PC-3 (cell line): ENCODE measurements around the gene MAPK8. TPM values are rescaled to one million over a fixed set of nuclear protein-coding genes. Genes with fewer than 3 reads are reported as not detected.
"Not testable (repeated sequence)": the region's sequence is repeated elsewhere in the genome, so short reads cannot be mapped to it uniquely, and the experiment has no call there.

Source experiments
- ATAC-seq: fragments of 200-7000 bp; cut with Tn5 transposase; 2 replicates; pipeline ENCODE4 v1.9.1; 2020; ENCODE audit warnings: mild to moderate bottlenecking, moderate library complexity
- BruUV-seq: library from RNA; stranded (reverse); fragments of 400-500 nt; replicated peaks from 2 replicates; lab custom pipeline; 2021; lab: Mats Ljungman, UMichigan
- CTCF ChIA-PET: fragments of 300-600 bp; sonication (Branson Sonifier 250); formaldehyde crosslinking; loops from one replicate; lab custom pipeline; 2022; ENCODE audit warnings: antibody characterized with exemption; lab: Charles Lee
- POLR2A ChIA-PET: fragments of 300-600 bp; sonication (Branson Sonifier 250); formaldehyde crosslinking; loops from one replicate; lab custom pipeline; 2022; ENCODE audit warnings: antibody characterized with exemption; ENCODE audit not compliant: unreplicated experiment; lab: Charles Lee
- DNase-seq: peaks from one replicate; pipeline ENCODE4 v3.0.0-alpha.2; 2015
- H2AFZ ChIP-seq: fragments of 300-600 bp; sonication (generic); 2 replicates; pipeline ENCODE4 v1.6.0; 2016; ENCODE audit warnings: antibody characterized with exemption, low read length
- H3F3A ChIP-seq: fragments of 300-600 bp; sonication (generic); one replicate; pipeline ENCODE4 v1.6.0; 2017; ENCODE audit warnings: antibody characterized with exemption, low read length, control low read depth, mild to moderate bottlenecking; ENCODE audit not compliant: unreplicated experiment
- H3K27ac ChIP-seq: fragments of 300-600 bp; sonication (generic); 2 replicates; pipeline ENCODE4 v1.5.1; 2016; ENCODE audit warnings: mild to moderate bottlenecking, low read length
- H3K27me3 ChIP-seq: fragments of 300-600 bp; sonication (generic); 2 replicates; pipeline ENCODE4 v1.6.1; 2016; ENCODE audit warnings: low read length, mixed read lengths
- H3K36me3 ChIP-seq: fragments of 300-600 bp; sonication (generic); 2 replicates; pipeline ENCODE4 v1.6.1; 2016; ENCODE audit warnings: low read depth, mixed run types, low read length, mixed read lengths
- H3K4me1 ChIP-seq: fragments of 300-600 bp; sonication (generic); 2 replicates; pipeline ENCODE4 v1.5.1; 2016; ENCODE audit warnings: low read length; ENCODE audit not compliant: insufficient read depth
- H3K4me2 ChIP-seq: fragments of 300-600 bp; sonication (generic); 2 replicates; pipeline ENCODE4 v1.6.0; 2016; ENCODE audit warnings: low read length
- H3K4me3 ChIP-seq: fragments of 300-600 bp; sonication (generic); 2 replicates; pipeline ENCODE4 v1.5.1; 2016; ENCODE audit warnings: mild to moderate bottlenecking, low read length, mixed read lengths
- H3K79me2 ChIP-seq: fragments of 300-600 bp; sonication (generic); 2 replicates; pipeline ENCODE4 v1.6.1; 2017; ENCODE audit warnings: low read length, mixed read lengths
- H3K9ac ChIP-seq: fragments of 300-600 bp; sonication (generic); 2 replicates; pipeline ENCODE4 v1.6.0; 2016; ENCODE audit warnings: mild to moderate bottlenecking, low read length
- H3K9me2 ChIP-seq: fragments of 300-600 bp; sonication (generic); replicated peaks from 2 replicates; pipeline ENCODE4 v1.6.1; 2016; ENCODE audit warnings: mixed run types, low read length, mixed read lengths
- H3K9me3 ChIP-seq: fragments of 300-600 bp; sonication (generic); 2 replicates; pipeline ENCODE4 v1.6.1; 2016; ENCODE audit warnings: low read length, mixed read lengths
- H4K20me1 ChIP-seq: fragments of 300-600 bp; sonication (generic); 2 replicates; pipeline ENCODE4 v1.6.1; 2016; ENCODE audit warnings: low read length, mixed read lengths
- CTCF ChIP-seq: fragments of 300-600 bp; sonication (generic); conservative IDR thresholded peaks from 2 replicates; pipeline ENCODE4 v1.5.1; 2017; ENCODE audit warnings: antibody characterized with exemption, low read depth, mild to moderate bottlenecking, low read length
- EZH2 ChIP-seq: fragments of 300-600 bp; sonication (generic); IDR thresholded peaks from one replicate; pipeline ENCODE4 v1.6.1; 2017; ENCODE audit warnings: antibody characterized with exemption, mild to moderate bottlenecking, low read length; ENCODE audit not compliant: unreplicated experiment
- EZH2phosphoT487 ChIP-seq: fragments of 300-600 bp; sonication (generic); IDR thresholded peaks from 2 replicates; pipeline ENCODE4 v1.6.1; 2018; ENCODE audit warnings: mild to moderate bottlenecking, antibody characterized with exemption, low read length, borderline replicate concordance
- intact Hi-C: fragments of 100-400 bp; cut with micrococcal nuclease; formaldehyde crosslinking; loops from 2 replicates; pipeline ENCODE4 v1.9.0; 2023
- total RNA-seq: library from RNA; depleted of rRNA; stranded (reverse); fragments of >200 nt; gene quantifications from 2 replicates; pipeline ENCODE4 v1.2.3, GENCODE V29; 2014

MAPK8 gene
- total RNA-seq, 1 experiment from 2014 or later: 26.6 TPM

GRCh38 chr10:48277093-48277492 is 29.4 kb upstream of the MAPK8 start:
- Histone ChIP-seq H3K9ac (no peak overlapping the region), H3F3A (no peaks in the 10 kb centered on the region), H3K36me3 (no peaks in the 10 kb centered on the region), H3K4me1 (peaks cover 4% of the 10 kb centered on the region), H3K27ac (no peak overlapping the region), H3K9me2 (no peaks in the 10 kb centered on the region), H3K27me3 (no peaks in the 10 kb centered on the region), H3K4me3 (no peak overlapping the region), H3K4me2 (no peak overlapping the region), H2AFZ (no peak overlapping the region), H4K20me1 (no peaks in the 10 kb centered on the region), H3K9me3 (no peaks in the 10 kb centered on the region), H3K79me2 (no peaks in the 10 kb centered on the region)
- POLR2A ChIA-PET: no interaction called here
- intact Hi-C loops: no loop called here
- TF ChIP-seq EZH2phosphoT487 (no peak), CTCF (no peak), EZH2 (no peak)
- no TSS peak for BruUV-seq
- no peak for ATAC-seq
- CTCF ChIA-PET: no interaction called here
- DNase-seq: no peak

GRCh38 chr10:48279081-48279751 is 27.3 kb upstream of the MAPK8 start:
- no peaks in the 10 kb centered on the region for H4K20me1 ChIP-seq
- H3K9me3 ChIP-seq: no peaks in the 10 kb centered on the region
- intact Hi-C loops: no loop called here
- H3K4me2 ChIP-seq: no peak overlapping the region
- no peaks in the 10 kb centered on the region for H3K27me3 ChIP-seq
- ATAC-seq (no peak), DNase-seq (no peak)
- no peak for TF ChIP-seq CTCF
- TF ChIP-seq EZH2phosphoT487: no peak
- no peak for TF ChIP-seq EZH2
- no peaks in the 10 kb centered on the region for H3K9me2 ChIP-seq
- no peaks in the 10 kb centered on the region for H3F3A ChIP-seq
- no peaks in the 10 kb centered on the region for H3K36me3 ChIP-seq
- CTCF ChIA-PET: no interaction called here
- H3K9ac ChIP-seq: no peak overlapping the region
- no peak overlapping the region for H2AFZ ChIP-seq
- no peaks in the 10 kb centered on the region for H3K79me2 ChIP-seq
- no peak overlapping the region for H3K4me3 ChIP-seq
- BruUV-seq: no TSS peak
- no peak overlapping the region for H3K27ac ChIP-seq
- H3K4me1 ChIP-seq: peaks cover under 1% of the 10 kb centered on the region; the same call in 1 of the 2 replicates
- POLR2A ChIA-PET: no interaction called here

- H3K9me3 ChIP-seq, H3K27ac ChIP-seq, H3K27me3 ChIP-seq, DNase-seq, H3K36me3 ChIP-seq, POLR2A ChIA-PET, CTCF ChIA-PET, H3K9ac ChIP-seq, H3K79me2 ChIP-seq, ATAC-seq, H2AFZ ChIP-seq, BruUV-seq, H3K4me2 ChIP-seq, intact Hi-C loops, H3K9me2 ChIP-seq, H3K4me1 ChIP-seq, H4K20me1 ChIP-seq, H3F3A ChIP-seq, H3K4me3 ChIP-seq: not testable (repeated sequence)
These were observed 24.8 kb upstream of the MAPK8 start for GRCh38 chr10:48281697-48282096.
